Epithelial cell of prostate (primary cell): Measurements from ENCODE around the gene GNB5.

Experiments used
- DNase-seq: peaks from one replicate; pipeline ENCODE4 v3.0.0-alpha.2; 2011; ENCODE audit warnings: low read depth, low spot score
- H3K27ac ChIP-seq: fragments of 450-650 bp; 2 replicates; pipeline ENCODE4 v1.5.1; 2017; ENCODE audit warnings: mild to moderate bottlenecking

The GNB5 gene

GRCh38 chr15:52208306-52208946 lies 17.2 kb upstream of the GNB5 start:
- peak; percentile 20 for DNase-seq

GRCh38 chr15:52207191-52207590 lies 16.0 kb upstream of the GNB5 start:
- DNase-seq: no peak
- H3K27ac ChIP-seq: no peak overlapping the region

More at GRCh38 chr15:52208306-52208946, 17.2 kb upstream of the GNB5 start:
- no peak overlapping the region for H3K27ac ChIP-seq

GRCh38 chr15:52206446-52206845 lies 15.3 kb upstream of the GNB5 start:
- no peak for DNase-seq
- no peak overlapping the region for H3K27ac ChIP-seq

- no peak for DNase-seq
- H3K27ac ChIP-seq: no peak overlapping the region
Measured at GRCh38 chr15:52204657-52205056, 13.5 kb upstream of the GNB5 start.

GRCh38 chr15:52200831-52201365 lies 9.7 kb upstream of the GNB5 start:
- no peak overlapping the region for H3K27ac ChIP-seq
- DNase-seq: no peak

- H3K27ac ChIP-seq: no peak overlapping the region
- no peak for DNase-seq
Measured at GRCh38 chr15:52199271-52199670, 8.1 kb upstream of the GNB5 start.

GRCh38 chr15:52196891-52197290 lies 5.7 kb upstream of the GNB5 start:
- H3K27ac ChIP-seq: no peak overlapping the region
- DNase-seq: no peak

- no peak for DNase-seq
Measured at GRCh38 chr15:52193791-52194190, 2.6 kb upstream of the GNB5 start.

GRCh38 chr15:52193321-52193720 lies 2.1 kb upstream of the GNB5 start:
- no peak for DNase-seq
- no peak overlapping the region for H3K27ac ChIP-seq

More at GRCh38 chr15:52193791-52194190, 2.6 kb upstream of the GNB5 start:
- H3K27ac ChIP-seq: no peak overlapping the region

GRCh38 chr15:52186651-52187486 lies 4.3 kb downstream of the GNB5 start:
- no peak for DNase-seq
- no peak overlapping the region for H3K27ac ChIP-seq

- no peak overlapping the region for H3K27ac ChIP-seq
- no peak for DNase-seq
Measured at GRCh38 chr15:52185151-52185561, 6.0 kb downstream of the GNB5 start.

GRCh38 chr15:52184721-52185120 lies 6.5 kb downstream of the GNB5 start:
- H3K27ac ChIP-seq: no peak overlapping the region
- DNase-seq: no peak

GRCh38 chr15:52183562-52184173 lies 7.5 kb downstream of the GNB5 start:
- no peak overlapping the region for H3K27ac ChIP-seq
- DNase-seq: no peak

GRCh38 chr15:52181938-52182780 lies 9.0 kb downstream of the GNB5 start:
- no peak for DNase-seq

GRCh38 chr15:52180851-52181450 lies 10.2 kb downstream of the GNB5 start:
- no peak overlapping the region for H3K27ac ChIP-seq
- DNase-seq: no peak

More at GRCh38 chr15:52181938-52182780, 9.0 kb downstream of the GNB5 start:
- H3K27ac ChIP-seq: no peak overlapping the region

- no peak for DNase-seq
- H3K27ac ChIP-seq: peak overlapping the region; percentile 83
Measured at GRCh38 chr15:52180196-52180835, 10.9 kb downstream of the GNB5 start.

GRCh38 chr15:52179278-52180195 lies 11.7 kb downstream of the GNB5 start:
- peak; percentile 31 for DNase-seq
- peak overlapping the region; percentile 83 for H3K27ac ChIP-seq

- H3K27ac ChIP-seq: peak overlapping the region; percentile 83
- no peak for DNase-seq
Measured at GRCh38 chr15:52178765-52179164, 12.4 kb downstream of the GNB5 start.
